HG02610 (cell line): ENCODE measurements around the gene SLCO2A1.

ENCODE experiments used
- ATAC-seq: cut with Tn5 transposase; IDR thresholded peaks from one replicate; pipeline ENCODE4 v1.9.1; 2021; ENCODE audit warnings: mild to moderate bottlenecking, moderate library complexity; ENCODE audit not compliant: unreplicated experiment

The SLCO2A1 gene

DNA sequence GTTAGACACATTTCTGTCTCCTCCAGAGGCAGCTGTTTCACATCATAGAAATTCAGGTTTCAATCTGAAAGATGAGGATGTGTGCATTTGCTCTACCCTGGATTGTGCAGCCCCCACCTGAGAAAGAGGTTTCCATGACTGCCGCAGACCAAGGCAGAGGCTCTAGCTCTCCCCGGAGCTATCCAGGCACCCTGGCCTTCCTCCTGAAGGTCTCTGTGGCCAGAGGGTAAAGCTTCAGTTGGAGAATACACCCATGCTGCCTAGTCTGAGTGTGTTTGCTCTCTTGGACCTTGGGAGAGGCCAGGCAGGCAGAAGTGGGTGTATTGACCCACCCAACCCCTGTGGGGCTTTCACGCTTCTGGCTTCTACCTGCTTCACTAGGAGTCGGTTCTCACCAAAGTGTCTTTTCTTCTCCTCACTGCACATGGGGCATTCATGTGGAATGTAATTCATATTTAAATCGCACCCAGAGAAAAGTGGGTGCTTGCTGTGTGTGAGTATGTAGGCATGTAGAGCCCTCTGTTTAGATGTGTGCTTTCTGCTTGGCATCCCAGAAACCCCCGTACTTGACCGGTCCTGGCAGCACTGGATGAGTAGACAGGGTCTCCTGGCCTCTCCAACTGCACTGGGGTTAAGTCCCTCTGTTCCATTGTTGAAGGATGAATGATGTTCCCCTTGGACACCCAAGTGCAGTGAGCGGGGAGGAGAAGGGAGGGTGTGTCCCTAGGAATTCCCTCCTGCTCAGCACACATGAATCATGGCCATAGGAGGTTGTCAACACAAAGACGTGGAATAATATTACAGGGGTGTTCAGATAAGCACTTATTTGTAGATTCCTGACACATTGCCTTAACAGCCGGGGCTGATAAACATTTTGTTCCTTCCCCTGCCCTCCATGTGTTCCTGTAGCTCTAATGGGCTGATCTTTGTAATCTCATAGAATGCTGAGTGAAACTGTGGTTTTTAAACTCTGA, 113.8 kb downstream of the SLCO2A1 start:
- ATAC-seq: no peak

DNA sequence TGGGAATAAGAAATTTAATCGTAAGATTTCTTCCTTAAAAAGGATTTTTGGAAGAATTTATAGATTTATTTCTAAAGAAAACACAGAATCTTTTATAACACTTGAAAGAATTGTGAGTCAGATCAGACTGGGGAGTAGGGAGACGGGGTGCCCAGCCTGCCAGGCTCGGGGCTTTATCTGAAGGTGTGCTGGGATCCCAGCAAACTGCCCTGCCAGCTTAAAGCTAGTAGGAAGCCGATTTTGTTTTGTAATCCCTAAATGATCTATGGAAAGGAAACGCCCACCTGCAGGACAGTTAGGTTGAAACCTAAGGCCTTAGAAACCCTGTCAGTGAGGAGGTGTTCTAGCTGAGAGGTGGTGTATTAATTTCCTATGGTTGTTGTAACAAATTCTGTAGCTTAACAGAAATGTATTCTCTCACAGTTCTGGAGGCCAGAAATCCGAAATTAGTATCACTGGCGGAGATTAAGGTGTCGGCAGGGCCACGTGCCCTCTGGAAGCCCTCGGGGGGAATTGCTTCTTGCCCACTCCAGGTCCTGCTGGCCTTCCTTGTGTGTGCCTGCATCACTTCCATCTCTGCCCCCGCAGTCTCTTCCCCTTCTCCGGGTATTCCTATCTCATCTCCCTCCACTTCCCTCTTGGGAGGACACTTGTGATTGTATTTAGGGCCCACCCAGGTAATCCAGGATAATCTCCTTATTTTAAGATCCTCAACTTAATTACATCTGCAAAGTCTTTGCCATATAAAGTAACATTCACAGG, 114.7 kb downstream of the SLCO2A1 start:
- no peak for ATAC-seq

DNA sequence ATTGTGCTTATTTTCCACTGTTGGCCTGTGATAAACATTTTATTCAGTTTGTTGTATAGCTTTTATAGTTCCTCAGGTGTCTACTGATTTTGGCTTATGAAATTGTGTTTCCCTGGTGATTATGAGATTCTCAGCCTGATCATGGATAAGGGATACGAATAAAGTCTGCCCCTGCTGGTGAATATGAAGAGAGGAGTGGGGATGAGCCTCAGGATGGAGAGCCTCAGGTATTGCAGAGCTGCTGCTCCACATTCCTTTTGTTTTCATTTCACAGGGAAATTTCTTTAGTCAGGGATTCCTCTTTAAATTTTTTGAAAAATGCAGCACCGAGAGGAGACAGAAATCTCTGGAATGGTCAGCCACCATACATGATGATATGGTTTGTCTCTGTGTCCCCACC, 119.3 kb downstream of the SLCO2A1 start:
- no peak for ATAC-seq

DNA sequence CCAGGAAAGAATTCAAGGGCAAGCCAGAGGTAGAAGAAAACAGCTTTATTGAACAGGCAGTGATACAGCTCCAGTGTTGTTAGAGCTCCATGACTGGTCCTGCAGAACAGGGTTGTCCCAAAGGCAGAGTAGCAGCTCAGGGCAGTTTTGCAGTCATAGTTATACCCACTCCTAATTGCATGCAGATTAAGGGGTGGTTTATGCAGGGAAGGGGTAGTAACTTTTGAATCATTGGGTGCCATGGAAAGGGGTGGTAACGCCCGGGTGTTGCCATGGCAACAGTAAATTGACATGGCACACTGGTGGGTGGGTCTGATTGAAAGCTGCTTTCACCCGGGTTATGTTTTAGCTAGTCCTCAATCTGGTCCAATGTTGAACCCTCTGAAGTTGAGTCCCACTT, 124.3 kb downstream of the SLCO2A1 start:
- ATAC-seq: no peak

DNA sequence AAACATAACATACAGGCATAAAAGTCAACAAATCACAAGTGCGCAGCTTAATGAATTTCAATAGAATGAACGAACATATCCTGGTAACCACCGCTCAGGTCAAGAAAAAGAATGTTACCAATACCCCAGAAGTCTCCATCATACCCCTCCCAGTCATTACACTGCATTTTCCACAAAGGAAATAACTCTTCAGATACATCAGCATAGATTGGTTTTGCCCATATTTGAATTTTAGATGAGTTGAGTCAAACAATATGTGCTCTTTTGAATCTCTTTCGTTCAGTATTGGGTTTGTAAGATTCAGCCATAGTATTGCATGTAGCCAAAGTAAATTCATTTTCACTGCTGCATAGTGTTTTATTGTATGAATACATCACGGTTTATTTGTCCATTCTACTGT, 127.9 kb downstream of the SLCO2A1 start:
- ATAC-seq: no peak

DNA sequence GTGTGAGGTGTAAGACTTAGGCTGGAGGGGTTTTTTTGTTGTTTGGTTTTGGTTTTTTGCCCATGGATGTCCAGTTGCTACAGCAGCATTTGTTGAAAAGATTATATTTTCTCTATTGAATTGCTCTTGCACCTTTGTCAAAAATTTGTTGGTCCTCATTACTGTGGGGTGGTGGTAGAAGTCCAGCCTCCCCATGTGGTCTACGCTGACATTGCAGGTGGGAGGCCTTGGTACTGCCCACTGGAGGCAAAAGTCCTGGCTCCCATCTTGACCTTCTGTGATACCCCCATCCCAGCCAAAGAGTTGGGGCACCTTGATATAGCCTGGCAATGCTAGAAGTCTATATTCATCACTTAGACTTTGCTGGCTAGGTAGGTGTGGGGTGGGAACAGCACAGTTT, 128.6 kb downstream of the SLCO2A1 start:
- no peak for ATAC-seq

DNA sequence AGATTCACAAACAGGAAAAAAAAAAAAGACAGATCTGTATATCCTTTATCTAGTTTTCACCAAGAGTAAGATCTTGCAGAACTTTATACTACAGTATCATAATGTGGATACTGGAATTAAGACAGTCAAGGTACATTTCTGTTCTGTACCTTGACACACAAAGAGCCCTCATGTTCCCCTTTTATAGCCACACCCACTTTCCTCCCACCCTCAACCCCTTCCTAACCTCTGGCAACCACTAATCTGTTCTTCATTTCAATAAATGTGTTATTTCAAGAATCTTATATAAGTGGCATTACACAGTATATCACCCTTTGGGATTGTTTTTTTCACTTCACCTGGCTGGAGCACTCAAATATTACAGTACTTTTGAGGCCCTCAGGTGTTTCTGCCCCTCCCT, 130.4 kb downstream of the SLCO2A1 start:
- no peak for ATAC-seq

DNA sequence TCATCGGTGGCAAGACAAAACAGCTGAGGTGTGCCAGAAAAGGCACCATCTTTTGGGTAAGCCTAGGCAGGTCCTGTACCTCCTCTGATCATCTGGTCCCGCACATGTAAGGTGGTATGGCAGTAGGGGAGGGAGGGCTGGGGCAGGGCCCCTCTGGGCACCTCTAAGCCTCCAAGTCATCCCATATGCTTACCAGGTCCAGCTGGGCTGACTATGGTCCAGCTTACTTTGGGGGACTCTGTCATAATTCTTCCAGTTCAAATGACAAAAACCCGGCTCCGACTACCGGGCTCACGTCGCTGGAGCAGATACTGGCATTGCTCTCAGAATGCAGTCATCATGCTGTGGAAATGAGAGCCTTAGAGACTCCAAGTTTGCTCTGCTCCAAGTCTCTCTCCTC, 132.2 kb downstream of the SLCO2A1 start:
- ATAC-seq: no peak

DNA sequence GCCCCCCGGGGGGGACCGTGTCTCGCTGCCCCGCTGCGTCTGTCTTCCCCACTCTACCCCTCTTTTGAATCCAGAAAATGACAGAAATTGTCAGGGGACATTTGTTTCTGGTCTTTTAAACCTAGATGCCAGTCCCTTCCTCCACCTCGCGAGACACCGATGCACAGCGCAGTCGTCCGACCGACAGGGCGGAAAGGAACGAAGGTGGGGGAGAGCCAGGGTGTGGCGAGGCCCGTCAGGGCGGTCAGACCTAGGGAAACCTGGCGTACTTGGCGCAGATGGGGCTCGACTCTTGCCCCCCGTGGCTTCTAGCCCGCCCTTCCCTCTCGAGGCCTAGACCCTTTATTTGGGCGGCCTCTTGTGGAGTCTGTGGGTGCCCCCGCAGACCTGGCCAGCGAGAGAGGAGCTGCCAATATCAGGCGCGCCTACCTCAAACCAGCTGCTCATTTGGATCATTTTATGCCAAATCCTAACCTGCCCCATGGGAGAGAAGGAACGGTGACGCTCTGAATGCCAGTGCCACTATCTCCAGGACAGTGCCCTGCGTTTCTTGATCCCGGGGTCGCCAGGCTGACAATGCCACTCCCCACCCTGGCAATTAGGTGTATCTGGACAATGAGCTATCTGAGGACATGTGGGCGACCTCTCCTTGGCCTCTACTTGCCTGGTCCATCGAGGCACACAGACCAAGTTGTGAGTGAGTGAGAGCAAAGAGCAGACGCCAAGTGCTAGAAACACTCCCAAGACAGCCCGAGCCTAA, 133.5 kb downstream of the SLCO2A1 start:
- ATAC-seq: no peak

DNA sequence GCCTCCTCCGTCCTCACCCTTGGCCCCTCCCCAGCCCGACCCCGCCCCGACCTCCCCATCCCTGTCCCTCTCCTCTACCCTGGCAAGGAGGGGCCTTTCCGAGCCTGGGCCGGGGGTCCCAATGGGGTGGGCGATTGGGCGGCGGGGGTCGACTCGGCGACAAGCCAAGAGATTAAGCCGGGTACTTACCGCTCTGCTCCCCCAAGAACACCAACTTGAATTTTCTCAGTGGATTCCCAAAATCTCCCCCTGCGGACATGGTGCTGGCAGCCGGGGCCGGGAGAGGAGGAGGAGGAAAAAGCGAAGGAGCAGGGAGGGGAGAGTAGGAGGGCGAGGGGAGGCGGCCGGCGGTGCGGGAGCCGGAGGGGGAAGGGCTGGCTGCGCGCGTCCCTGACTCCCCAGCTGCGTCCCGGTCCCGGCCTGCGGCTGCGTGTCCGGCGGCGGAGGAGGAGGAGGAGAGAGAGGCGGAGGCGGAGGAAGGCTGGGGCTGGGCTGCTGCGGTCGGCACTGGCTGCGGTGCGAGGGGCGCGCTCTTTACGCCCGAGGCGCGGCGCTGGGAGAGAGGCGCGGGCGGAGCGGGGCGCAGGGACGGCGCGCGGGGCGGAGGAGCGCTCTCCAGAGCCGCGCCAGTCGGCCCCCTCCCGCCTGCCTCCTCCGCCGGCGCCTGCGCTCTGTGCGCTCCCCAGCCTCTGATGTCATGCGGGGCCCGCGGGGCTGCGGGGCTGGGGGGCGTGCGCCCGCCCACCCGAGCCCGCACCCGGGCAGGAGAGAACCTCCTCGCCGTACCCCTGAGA, 134.3 kb downstream of the SLCO2A1 start, which contains the start of gene RAB6B:
Gene RAB6B, minus strand, starts transcription at position 675 of the 794 bp plus-strand sequence. Its CDS starts 416 bp downstream, at position 259.
- ATAC-seq: no peak

DNA sequence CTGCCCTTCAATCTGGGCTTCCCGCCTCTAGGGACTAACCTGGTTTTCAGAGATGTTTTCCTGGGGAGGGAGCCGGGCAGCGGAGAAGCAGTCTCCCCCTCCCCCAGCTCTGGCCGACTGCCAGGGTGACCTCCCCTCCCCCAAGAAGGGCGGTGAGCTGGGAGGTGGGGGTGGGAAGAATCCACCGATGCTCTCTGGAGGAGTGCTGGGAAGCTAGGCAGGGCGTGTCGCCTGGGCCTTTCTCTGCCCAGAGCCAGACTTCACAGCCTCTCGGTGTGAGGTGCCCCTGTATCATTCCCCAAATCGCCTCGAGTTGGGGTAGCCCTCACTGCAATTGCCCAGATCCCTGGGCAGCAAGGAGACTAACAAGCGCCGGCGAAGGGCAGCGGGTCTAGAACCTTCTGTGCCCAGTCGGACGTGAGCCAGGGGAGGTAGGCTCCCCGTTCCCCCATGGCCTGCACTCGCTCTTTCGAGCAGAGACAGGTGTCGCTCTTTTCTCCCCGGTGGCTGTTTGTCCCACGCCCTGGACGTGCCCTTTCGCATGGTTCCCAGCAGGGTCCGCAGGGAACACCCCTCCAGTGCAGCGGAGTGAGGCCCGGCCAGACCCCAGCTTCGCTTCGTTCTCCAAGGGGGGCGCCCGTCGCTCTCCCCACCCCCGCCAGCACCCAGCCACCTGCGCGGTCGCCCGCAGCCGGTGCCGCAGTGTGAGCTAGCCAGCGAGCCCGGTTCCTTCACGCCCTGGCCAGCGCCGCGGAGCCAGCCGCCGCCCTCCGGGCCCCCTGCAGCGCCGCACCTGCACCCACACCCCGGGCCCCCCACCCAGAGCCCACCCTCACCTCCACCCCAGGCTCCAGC, 135.1 kb downstream of the SLCO2A1 start:
- no peak for ATAC-seq

DNA sequence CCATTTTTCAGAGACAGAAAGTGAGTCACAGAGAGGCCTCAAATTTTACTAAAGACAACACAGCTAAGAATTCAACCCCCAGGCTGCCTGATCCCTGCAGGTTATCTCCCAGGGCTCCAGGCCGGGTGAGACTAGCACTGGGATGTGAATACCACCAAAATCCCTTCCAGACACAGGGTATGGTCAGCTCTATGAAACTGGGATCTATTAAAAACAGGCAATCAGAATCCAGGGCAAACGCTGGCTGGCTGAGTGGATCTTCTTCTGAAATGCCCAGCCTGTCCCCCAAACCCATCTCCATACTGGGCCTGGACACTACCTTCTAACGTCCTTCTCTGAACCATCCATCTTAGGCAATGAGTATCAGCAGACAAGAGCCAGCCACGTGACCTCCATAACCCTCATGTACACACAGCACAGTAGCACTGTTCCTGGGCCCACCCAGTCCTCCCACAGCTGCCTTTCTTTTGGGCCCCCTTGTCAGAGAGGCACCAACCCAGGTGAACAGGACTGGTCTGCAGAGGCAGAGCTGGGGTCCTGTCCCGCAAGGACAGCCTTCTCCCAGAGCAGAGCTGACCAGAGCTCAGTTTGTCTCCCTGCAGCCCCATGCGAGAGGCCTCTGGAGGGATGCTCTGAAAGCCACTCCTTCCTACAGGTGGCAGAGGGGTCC, 135.9 kb downstream of the SLCO2A1 start:
- no peak for ATAC-seq

DNA sequence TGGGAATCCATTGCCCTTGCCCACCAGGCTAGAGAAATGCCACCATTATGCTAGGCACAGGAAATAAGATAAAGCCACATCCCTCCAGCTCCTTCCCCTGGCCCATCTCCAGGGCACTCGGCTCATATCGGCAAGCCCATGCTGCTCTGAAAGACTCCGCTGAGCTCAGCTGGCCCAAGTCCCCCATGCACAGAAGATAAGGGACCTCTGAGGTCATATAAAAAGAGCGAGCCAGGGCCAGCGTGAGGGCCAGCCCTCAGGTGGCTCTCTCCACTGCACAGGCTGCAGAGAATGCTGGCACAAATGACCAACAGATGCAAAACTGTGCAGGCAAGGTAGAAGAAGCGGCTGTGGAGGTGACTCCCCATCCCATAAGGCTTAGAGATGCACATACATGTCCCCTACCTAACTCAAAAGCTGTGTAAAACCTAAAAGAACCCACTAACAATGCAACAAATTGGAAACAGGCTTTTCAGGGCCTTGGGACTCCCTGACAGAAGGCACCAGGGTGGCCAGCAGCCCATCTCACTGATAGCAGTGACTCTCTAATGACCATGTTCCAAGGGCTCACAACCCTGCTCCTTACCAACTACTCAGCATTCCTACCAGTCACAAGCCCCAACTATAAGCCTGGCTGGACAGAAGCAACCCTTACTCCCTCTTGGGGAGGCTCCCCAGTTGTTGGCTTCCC, 137.0 kb downstream of the SLCO2A1 start:
- ATAC-seq: no peak

DNA sequence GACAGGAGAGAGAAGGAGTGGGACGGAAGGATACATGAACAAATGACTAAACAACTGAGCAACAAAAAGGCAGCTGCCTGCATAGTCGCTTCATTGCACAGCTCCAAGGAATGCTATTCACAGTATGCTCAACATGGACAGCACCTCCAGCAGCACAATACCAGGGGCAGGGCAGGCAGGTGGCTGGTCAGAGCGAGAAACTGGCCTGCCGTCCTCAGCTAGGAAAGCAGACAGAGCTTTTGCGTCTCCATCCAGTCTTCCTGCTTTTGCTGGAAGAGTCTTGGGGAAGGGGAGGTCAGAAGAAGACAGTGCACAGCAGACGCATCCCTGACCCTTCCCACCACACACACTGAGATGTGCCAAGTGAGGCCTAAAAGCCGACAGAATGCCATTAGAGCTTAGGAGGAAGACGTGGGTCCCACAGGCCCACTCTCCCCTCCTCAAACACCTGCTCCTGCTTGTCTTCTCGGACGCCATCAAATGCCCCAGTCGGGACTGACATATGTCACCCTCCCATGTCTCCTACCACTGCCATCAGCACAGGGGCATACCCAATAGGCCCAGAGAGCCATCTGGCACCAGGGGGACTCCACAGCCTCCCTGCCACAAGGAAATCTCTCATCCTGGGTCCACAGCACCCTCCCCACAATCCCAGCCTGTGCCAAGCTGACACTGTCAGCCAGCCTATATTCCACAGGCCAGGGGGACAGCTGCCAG, 137.9 kb downstream of the SLCO2A1 start:
- no peak for ATAC-seq

DNA sequence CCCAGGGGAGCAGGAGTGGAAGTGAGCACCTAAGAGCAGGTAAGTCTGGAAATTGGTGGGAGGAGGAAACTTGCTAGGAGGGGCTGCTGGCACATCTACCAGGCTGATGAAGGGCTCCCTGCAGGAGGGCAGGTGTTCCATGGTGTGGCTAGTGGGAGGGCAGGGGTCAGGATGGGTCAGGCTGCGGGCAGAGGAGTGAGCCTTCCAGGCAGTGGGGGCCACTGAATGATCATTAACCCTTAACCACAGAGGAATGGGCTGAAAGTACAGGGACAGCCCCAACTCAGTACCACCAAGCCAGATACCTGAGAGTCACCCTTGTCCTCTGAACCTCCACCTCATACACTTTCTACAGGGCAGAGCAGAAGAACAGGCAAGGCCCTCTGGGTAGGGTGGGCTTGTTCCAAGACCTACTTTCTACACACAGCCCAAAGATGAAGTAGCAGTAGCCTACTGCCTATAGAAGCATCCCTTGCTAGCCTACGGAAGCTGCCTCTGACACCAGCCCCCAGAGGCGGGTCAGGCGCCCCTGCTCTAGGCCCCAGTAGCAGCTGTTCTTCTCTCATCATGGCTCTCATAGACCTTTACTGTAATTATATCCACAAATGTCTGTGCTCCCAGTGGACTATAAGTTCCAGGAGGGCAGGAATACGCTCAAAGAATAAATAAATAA, 138.6 kb downstream of the SLCO2A1 start:
- ATAC-seq: no peak

DNA sequence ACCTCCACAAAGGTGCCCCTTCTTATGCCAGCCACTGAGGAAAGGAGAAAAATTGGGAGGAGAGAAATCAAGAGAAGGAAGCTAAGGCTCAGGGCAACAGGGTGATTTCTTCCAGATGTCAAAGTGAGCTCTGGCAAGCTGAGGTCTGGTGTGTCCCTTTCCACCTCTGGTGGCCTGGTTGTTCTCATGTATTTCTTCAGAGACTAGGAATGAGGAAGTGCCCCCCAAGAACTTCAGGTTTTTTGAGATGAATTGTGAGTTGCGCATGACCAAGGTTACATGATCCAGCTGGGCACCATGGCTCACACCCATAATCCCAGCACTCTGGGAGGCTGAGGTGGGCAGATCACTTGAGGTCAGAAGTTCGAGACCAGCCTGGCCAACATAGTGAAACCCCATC, 139.7 kb downstream of the SLCO2A1 start:
- ATAC-seq: no peak

DNA sequence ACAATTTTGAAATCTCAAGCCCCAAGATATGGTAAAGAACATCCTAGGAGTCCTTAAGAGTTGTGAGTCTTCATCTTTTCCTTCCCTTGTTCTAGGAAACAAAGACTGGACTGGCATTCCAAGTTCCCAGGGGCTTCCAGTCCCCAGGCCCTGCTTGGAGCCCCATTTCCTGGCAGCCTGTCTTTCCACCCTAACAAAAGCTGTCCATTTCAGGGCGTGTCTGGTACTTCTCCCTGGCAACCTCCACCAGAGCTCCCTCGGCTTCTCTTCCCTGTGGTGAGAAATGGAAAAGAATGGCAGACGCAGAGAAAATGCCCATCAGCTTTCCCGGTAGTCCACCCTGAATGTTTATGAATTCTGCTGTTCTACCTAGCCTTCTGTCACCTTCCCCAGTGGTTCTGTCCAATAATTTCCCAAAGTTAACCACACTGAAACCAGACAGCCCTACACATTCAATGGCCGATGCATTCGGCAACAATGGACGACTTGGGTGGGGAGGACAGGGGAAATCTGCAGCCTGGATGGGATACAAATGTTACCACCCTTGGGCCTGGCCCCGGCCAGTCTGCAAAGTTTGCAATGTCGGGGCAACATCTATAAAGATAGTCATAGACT, 140.9 kb downstream of the SLCO2A1 start:
- ATAC-seq: no peak
